Mucosa of rectum (tissue), 2 donors: ENCODE data around the gene FAM193A.
"Not testable (repeated sequence)": the region's sequence is repeated elsewhere in the genome, so short reads cannot be mapped to it uniquely, and the experiment has no call there.

ENCODE experiments used
- H3K27ac ChIP-seq, 2 donors: one replicate each; pipeline ENCODE4 v1.7.0; 2013; ENCODE audit warnings: inconsistent platforms in 2 of 2, low read depth in 2 of 2, low read length in 2 of 2
- H3K27me3 ChIP-seq, 2 donors: one replicate each; pipeline ENCODE4 v1.7.0; 2013; ENCODE audit warnings: low read length in 2 of 2; ENCODE audit not compliant: control insufficient read depth in 2 of 2, insufficient read depth in 2 of 2
- H3K36me3 ChIP-seq, 2 donors: one replicate each; pipeline ENCODE4 v1.7.0; 2013; ENCODE audit warnings: low read length in 2 of 2; ENCODE audit not compliant: control insufficient read depth in 2 of 2, insufficient read depth in 2 of 2
- H3K4me1 ChIP-seq, 2 donors: one replicate each; pipeline ENCODE4 v1.7.0; 2013; ENCODE audit warnings: low read length in 2 of 2, mild to moderate bottlenecking in 1 of 2; ENCODE audit not compliant: control insufficient read depth in 2 of 2, insufficient read depth in 2 of 2
- H3K4me3 ChIP-seq, 2 donors: one replicate each; pipeline ENCODE4 v1.7.0; 2013; ENCODE audit warnings: low read length in 2 of 2
- H3K9ac ChIP-seq, 2 donors: one replicate each; pipeline ENCODE4 v1.7.0; 2013; ENCODE audit warnings: low read length in 2 of 2, low read depth in 1 of 2, mild to moderate bottlenecking in 1 of 2
- H3K9me3 ChIP-seq, 2 donors: one replicate each; pipeline ENCODE4 v1.7.0; 2013; ENCODE audit warnings: low read length in 2 of 2; ENCODE audit not compliant: control insufficient read depth in 2 of 2
- donor health status: healthy.
- donor health status: Normal muscosa, but diverticular disease.

The FAM193A gene

GRCh38 chr4:2604614-2605013 lies 68.2 kb downstream of the FAM193A start:
- H3K27ac ChIP-seq = no peak overlapping the region
- H3K4me3 ChIP-seq = no peak overlapping the region
- no peaks in the 10 kb centered on the region for H3K9me3 ChIP-seq
- no peaks in the 10 kb centered on the region for H3K4me1 ChIP-seq
- H3K27me3 ChIP-seq = no peaks in the 10 kb centered on the region
- no peak overlapping the region for H3K9ac ChIP-seq
- peaks cover 0 to 4% of the 10 kb centered on the region in 2 donors for H3K36me3 ChIP-seq

- H3K9me3 ChIP-seq = no peaks in the 10 kb centered on the region
- H3K36me3 ChIP-seq = peaks cover 0 to 2% of the 10 kb centered on the region in 2 donors
- H3K4me1 ChIP-seq = no peaks in the 10 kb centered on the region
- no peak overlapping the region for H3K4me3 ChIP-seq
- no peak overlapping the region for H3K9ac ChIP-seq
- H3K27me3 ChIP-seq = no peaks in the 10 kb centered on the region
- no peak overlapping the region for H3K27ac ChIP-seq
Observed at GRCh38 chr4:2606960-2607506, 70.6 kb downstream of the FAM193A start.

DNA sequence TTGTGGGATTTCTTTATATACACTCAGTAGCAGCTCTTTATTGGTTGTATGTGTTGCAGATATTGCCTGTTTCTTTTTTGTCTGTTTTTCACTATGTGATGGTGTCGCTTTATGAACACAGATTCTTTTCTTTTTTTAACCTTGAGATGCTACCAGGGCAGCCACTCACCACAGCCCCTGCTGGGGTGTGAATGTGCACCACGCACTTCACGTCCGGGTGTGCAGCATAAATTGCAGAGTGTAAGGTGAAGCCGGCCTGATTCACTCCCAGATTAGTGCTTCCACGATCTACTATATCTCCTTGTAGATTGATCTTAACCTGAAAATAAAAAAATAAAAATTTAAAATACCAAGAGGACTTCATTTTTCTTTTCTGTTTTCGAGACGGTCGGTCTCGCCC lies 71.4 kb downstream of the FAM193A start:
- no peaks in the 10 kb centered on the region for H3K27me3 ChIP-seq
- no peaks in the 10 kb centered on the region for H3K9me3 ChIP-seq
- peaks cover 0 to 2% of the 10 kb centered on the region in 2 donors for H3K36me3 ChIP-seq
- H3K4me3 ChIP-seq = no peak overlapping the region
- H3K27ac ChIP-seq = no peak overlapping the region
- no peak overlapping the region for H3K9ac ChIP-seq
- H3K4me1 ChIP-seq = no peaks in the 10 kb centered on the region

- peaks cover 0 to 2% of the 10 kb centered on the region in 2 donors for H3K36me3 ChIP-seq
- no peaks in the 10 kb centered on the region for H3K4me1 ChIP-seq
- no peaks in the 10 kb centered on the region for H3K9me3 ChIP-seq
- H3K9ac ChIP-seq = no peak overlapping the region
- H3K27me3 ChIP-seq = no peaks in the 10 kb centered on the region
- H3K27ac ChIP-seq = no peak overlapping the region
- H3K4me3 ChIP-seq = no peak overlapping the region
Observed at GRCh38 chr4:2608291-2608690, 71.8 kb downstream of the FAM193A start.

- Histone ChIP-seq H3K36me3 (no peaks in the 10 kb centered on the region), H3K27me3 (no peaks in the 10 kb centered on the region), H3K9ac (no peak overlapping the region), H3K9me3 (no peaks in the 10 kb centered on the region), H3K4me1 (no peaks in the 10 kb centered on the region), H3K27ac (no peak overlapping the region), H3K4me3 (no peak overlapping the region)
Observed at GRCh38 chr4:2615821-2616220, 79.4 kb downstream of the FAM193A start.

- Histone ChIP-seq H3K4me3 (no peak overlapping the region), H3K27me3 (no peaks in the 10 kb centered on the region), H3K27ac (no peak overlapping the region), H3K9me3 (no peaks in the 10 kb centered on the region), H3K9ac (no peak overlapping the region), H3K36me3 (peaks cover 0 to 4% of the 10 kb centered on the region in 2 donors), H3K4me1 (no peaks in the 10 kb centered on the region)
Observed at GRCh38 chr4:2617955-2618354, 81.5 kb downstream of the FAM193A start.

- not testable (repeated sequence) for H3K27ac ChIP-seq, H3K4me1 ChIP-seq, H3K4me3 ChIP-seq, H3K36me3 ChIP-seq, H3K9ac ChIP-seq, H3K27me3 ChIP-seq, H3K9me3 ChIP-seq
Observed at GRCh38 chr4:2618729-2619128, 82.3 kb downstream of the FAM193A start.

GRCh38 chr4:2619459-2619858 lies 83.0 kb downstream of the FAM193A start:
- Histone ChIP-seq H3K27me3 (no peaks in the 10 kb centered on the region), H3K9ac (no peak overlapping the region), H3K9me3 (no peaks in the 10 kb centered on the region), H3K36me3 (peaks cover 0 to 4% of the 10 kb centered on the region in 2 donors), H3K4me3 (no peak overlapping the region), H3K4me1 (no peaks in the 10 kb centered on the region), H3K27ac (no peak overlapping the region)

GRCh38 chr4:2621419-2621818 lies 85.0 kb downstream of the FAM193A start:
- no peaks in the 10 kb centered on the region for H3K4me1 ChIP-seq
- no peak overlapping the region for H3K4me3 ChIP-seq
- H3K27me3 ChIP-seq = no peaks in the 10 kb centered on the region
- no peak overlapping the region for H3K9ac ChIP-seq
- no peak overlapping the region for H3K27ac ChIP-seq
- peaks cover 9 to 16% of the 10 kb centered on the region in 2 donors for H3K36me3 ChIP-seq
- H3K9me3 ChIP-seq = no peaks in the 10 kb centered on the region

GRCh38 chr4:2623442-2623841 lies 87.0 kb downstream of the FAM193A start:
- Histone ChIP-seq H3K9me3 (no peaks in the 10 kb centered on the region), H3K4me1 (no peaks in the 10 kb centered on the region), H3K27me3 (no peaks in the 10 kb centered on the region), H3K4me3 (no peak overlapping the region), H3K9ac (no peak overlapping the region), H3K36me3 (peaks cover 15 to 25% of the 10 kb centered on the region in 2 donors), H3K27ac (no peak overlapping the region)
